Muscle layer of duodenum (tissue), 2 donors: ENCODE measurements around the gene ZNF200.

Experiments
- H3K27ac ChIP-seq: one replicate; pipeline ENCODE4 v1.7.0; 2013; ENCODE audit warnings: mild to moderate bottlenecking, low read length
- H3K27me3 ChIP-seq: one replicate; pipeline ENCODE4 v1.7.0; 2013; ENCODE audit warnings: low read depth, mild to moderate bottlenecking, control low read depth, low read length
- H3K36me3 ChIP-seq, 2 donors: one replicate each; pipeline ENCODE4 v1.7.0; 2013; ENCODE audit warnings: low read length in 2 of 2, control low read depth in 1 of 2, mild to moderate bottlenecking in 1 of 2; ENCODE audit not compliant: insufficient read depth in 2 of 2, control insufficient read depth in 1 of 2
- H3K4me1 ChIP-seq, 2 donors: one replicate each; pipeline ENCODE4 v1.7.0; 2013; ENCODE audit warnings: low read length in 2 of 2, mild to moderate bottlenecking in 2 of 2, control low read depth in 1 of 2, moderate library complexity in 1 of 2; ENCODE audit not compliant: insufficient read depth in 2 of 2, control insufficient read depth in 1 of 2
- H3K4me3 ChIP-seq, 2 donors: one replicate each; pipeline ENCODE4 v1.7.0; 2013; ENCODE audit warnings: low read length in 2 of 2, low read depth in 1 of 2, mild to moderate bottlenecking in 1 of 2
- H3K9me3 ChIP-seq, 2 donors: one replicate each; pipeline ENCODE4 v1.7.0; 2013; ENCODE audit warnings: low read length in 2 of 2, control low read depth in 1 of 2, mild to moderate bottlenecking in 1 of 2; ENCODE audit not compliant: control insufficient read depth in 1 of 2
- donor health status: healthy.

The ZNF200 gene

GRCh38 chr16:3194792-3195191, 40.2 kb downstream of the ZNF200 start:
- no peak overlapping the region for H3K4me3 ChIP-seq
- no peak overlapping the region for H3K27ac ChIP-seq
- no peaks in the 10 kb centered on the region for H3K9me3 ChIP-seq
- H3K36me3 ChIP-seq: no peaks in the 10 kb centered on the region
- peaks cover 42% of the 10 kb centered on the region for H3K27me3 ChIP-seq
- H3K4me1 ChIP-seq: peaks cover 0 to 1% of the 10 kb centered on the region in 2 donors

- H3K4me3 ChIP-seq: no peak overlapping the region
- no peak overlapping the region for H3K27ac ChIP-seq
- peaks cover 54% of the 10 kb centered on the region for H3K27me3 ChIP-seq
- no peaks in the 10 kb centered on the region for H3K9me3 ChIP-seq
- H3K4me1 ChIP-seq: peaks cover 0 to 14% of the 10 kb centered on the region in 2 donors
- no peaks in the 10 kb centered on the region for H3K36me3 ChIP-seq
Measured at GRCh38 chr16:3193221-3194212, 41.4 kb downstream of the ZNF200 start.

GRCh38 chr16:3192476-3193019, 42.4 kb downstream of the ZNF200 start:
- no peak overlapping the region for H3K4me3 ChIP-seq
- H3K27ac ChIP-seq: no peak overlapping the region
- H3K9me3 ChIP-seq: no peaks in the 10 kb centered on the region
- peaks cover 0 to 17% of the 10 kb centered on the region in 2 donors for H3K4me1 ChIP-seq
- no peaks in the 10 kb centered on the region for H3K36me3 ChIP-seq
- H3K27me3 ChIP-seq: peaks cover 59% of the 10 kb centered on the region

- Histone ChIP-seq H3K9me3 (no peaks in the 10 kb centered on the region), H3K27me3 (peaks cover 72% of the 10 kb centered on the region), H3K36me3 (no peaks in the 10 kb centered on the region), H3K4me3 (no peak overlapping the region), H3K4me1 (peaks cover 0 to 17% of the 10 kb centered on the region in 2 donors), H3K27ac (no peak overlapping the region)
Measured at GRCh38 chr16:3190949-3191353, 44.0 kb downstream of the ZNF200 start.

- Histone ChIP-seq H3K36me3 (no peaks in the 10 kb centered on the region), H3K27ac (no peak overlapping the region), H3K27me3 (peaks cover 70% of the 10 kb centered on the region), H3K4me1 (peaks cover 0 to 17% of the 10 kb centered on the region in 2 donors), H3K4me3 (no peak overlapping the region), H3K9me3 (no peaks in the 10 kb centered on the region)
Measured at GRCh38 chr16:3189869-3190268, 45.1 kb downstream of the ZNF200 start.

- Histone ChIP-seq H3K27ac (no peak overlapping the region), H3K4me3 (peak overlapping the region in 1 of 2 donors; percentile 35), H3K9me3 (no peaks in the 10 kb centered on the region), H3K27me3 (peaks cover 70% of the 10 kb centered on the region), H3K36me3 (no peaks in the 10 kb centered on the region), H3K4me1 (peaks cover 0 to 17% of the 10 kb centered on the region in 2 donors)
Measured at GRCh38 chr16:3188925-3189825, 45.8 kb downstream of the ZNF200 start.

- Histone ChIP-seq H3K4me3 (peak overlapping the region in 1 of 2 donors; percentile 35), H3K27me3 (peaks cover 71% of the 10 kb centered on the region), H3K9me3 (no peaks in the 10 kb centered on the region), H3K36me3 (no peaks in the 10 kb centered on the region), H3K4me1 (peaks cover 0 to 20% of the 10 kb centered on the region in 2 donors), H3K27ac (no peak overlapping the region)
Measured at GRCh38 chr16:3188675-3188924, 46.4 kb downstream of the ZNF200 start.

GRCh38 chr16:3187798-3188674, 46.9 kb downstream of the ZNF200 start, which contains the start of gene OR1F1:
TSS of gene OR1F1 (plus strand) at chr16:3188204.
- H3K9me3 ChIP-seq: no peaks in the 10 kb centered on the region
- H3K4me1 ChIP-seq: peaks cover 0 to 26% of the 10 kb centered on the region in 2 donors
- no peaks in the 10 kb centered on the region for H3K36me3 ChIP-seq
- H3K27me3 ChIP-seq: peaks cover 71% of the 10 kb centered on the region
- H3K27ac ChIP-seq: no peak within 1 kb of the TSS
- peak within 1 kb of the TSS in 1 of 2 donors; percentile 35 for H3K4me3 ChIP-seq

GRCh38 chr16:3186946-3187690, 47.8 kb downstream of the ZNF200 start:
- H3K27me3 ChIP-seq: peaks cover 74% of the 10 kb centered on the region
- peaks cover 0 to 33% of the 10 kb centered on the region in 2 donors for H3K4me1 ChIP-seq
- H3K36me3 ChIP-seq: no peaks in the 10 kb centered on the region
- no peaks in the 10 kb centered on the region for H3K9me3 ChIP-seq
- H3K4me3 ChIP-seq: no peak overlapping the region
- no peak overlapping the region for H3K27ac ChIP-seq
